HG03060 (cell line): ENCODE data around the gene KRTAP7-1.

Source experiments
- ATAC-seq: cut with Tn5 transposase; IDR thresholded peaks from one replicate; pipeline ENCODE4 v1.9.1; 2021; ENCODE audit warnings: low read depth, moderate number of reproducible peaks; ENCODE audit not compliant: unreplicated experiment

KRTAP7-1 gene

GRCh38 chr21:30829659-30830058, at the start of gene KRTAP7-1:
Gene KRTAP7-1 (minus strand): TSS chr21:30829759. CDS start chr21:30829698, 61 bp downstream.
- no peak for ATAC-seq

DNA sequence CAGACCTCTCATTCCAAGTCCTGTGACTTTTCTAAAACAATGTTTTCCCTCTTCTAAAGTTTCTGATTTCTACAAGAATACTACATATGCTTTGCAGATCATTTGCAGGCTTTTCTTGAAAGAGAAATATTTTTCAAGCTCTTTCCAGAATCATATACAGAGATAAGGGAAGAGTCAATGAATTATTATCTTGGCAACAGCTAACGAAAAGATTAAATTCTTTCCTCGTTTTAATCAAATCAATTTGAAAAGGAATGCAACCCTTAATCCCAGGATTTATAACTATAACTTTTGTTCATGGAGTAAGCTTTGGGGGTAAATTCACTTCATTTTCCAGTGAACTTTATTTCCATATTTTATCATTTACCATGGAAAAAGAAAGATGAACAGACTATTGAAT, 45.0 kb upstream of the KRTAP7-1 start:
- ATAC-seq, result no peak

DNA sequence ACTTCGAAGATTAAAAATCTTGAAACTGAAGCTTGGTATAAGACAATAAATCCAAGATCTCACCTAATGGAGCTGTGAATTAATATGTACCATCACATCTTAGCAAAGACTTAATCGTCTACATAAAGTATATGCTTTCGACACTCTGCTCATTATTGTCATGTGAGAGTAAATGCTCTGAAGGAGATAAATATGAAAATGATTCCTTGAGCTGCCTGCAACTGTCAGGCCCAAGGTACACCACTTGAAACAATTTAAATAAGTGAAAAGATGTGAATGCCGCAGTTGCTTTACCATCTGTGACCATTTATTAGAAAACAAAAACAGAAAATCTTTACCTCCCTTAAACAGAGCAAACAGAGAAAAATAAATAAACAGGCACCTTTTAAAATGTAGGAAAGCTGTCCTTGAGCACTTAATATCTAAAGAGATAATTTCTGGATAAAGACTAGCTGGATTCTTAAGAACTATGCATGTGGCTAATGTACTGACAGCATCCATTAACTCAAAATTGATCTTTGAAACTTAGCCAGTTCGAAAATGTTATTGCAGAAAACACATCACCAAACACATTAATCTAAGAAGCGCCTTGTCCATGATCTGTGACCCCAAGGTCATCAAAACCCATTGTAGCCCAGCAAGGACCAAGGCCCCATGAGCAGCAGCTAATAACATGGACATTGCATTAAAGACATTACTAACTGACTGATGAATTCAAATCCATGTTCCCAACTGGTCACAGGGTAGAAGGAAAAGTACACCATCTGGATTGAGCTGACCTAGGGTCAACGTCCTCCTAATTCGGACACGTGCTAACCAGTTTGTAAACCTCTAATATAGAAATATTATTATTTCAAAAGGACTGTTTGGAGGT, 18.3 kb upstream of the KRTAP7-1 start:
- ATAC-seq, result no peak

GRCh38 chr21:30842990-30843389, 13.4 kb upstream of the KRTAP7-1 start:
- ATAC-seq, result no peak

DNA sequence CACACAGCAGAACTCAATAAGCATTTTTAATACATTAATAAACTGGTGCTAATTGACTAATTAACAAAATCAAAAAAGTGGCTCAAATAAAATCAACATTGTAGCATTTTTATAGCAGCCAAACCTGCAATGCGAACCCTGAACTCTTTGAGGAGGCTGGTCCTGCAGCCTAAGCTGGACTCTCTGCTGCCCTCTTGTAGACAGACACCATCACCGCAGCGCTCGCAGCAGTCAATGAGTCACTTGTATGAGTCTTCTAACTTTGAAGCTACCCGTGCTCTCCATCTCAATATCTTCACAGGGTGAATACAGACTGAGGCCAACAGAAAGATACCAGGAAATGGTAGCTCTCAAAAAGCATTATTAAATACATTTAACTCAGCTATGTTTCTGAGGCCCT, 9.7 kb upstream of the KRTAP7-1 start:
- no peak for ATAC-seq

- ATAC-seq, result no peak
Measured at GRCh38 chr21:30838536-30838935, 9.0 kb upstream of the KRTAP7-1 start.

DNA sequence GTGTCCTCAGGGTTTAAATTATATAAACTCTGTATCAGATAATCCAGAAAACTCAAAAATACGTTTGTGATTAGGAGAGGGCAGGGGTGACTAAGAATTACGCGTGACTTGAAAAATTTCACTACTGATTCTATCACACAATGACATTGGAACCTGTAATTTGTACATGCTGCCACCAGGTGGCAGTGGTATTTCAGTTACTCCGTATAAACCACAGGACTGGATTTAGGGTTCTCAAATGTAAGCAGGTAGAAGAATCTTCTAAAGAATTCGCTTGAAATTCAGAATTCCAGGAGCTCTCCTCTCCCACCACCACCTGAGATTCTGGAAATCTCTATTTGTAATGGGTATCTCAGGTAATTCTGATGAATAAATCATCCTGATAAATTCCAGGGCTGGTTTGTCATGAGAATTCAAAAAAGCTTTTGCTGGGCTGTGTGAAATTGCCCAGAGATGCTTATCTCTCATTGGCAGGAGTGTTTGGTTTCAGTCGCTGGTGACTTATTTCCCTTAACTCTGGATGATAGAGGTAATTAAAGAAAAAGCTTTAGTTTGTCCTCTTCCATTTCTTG, 1.7 kb upstream of the KRTAP7-1 start:
- ATAC-seq, result no peak

DNA sequence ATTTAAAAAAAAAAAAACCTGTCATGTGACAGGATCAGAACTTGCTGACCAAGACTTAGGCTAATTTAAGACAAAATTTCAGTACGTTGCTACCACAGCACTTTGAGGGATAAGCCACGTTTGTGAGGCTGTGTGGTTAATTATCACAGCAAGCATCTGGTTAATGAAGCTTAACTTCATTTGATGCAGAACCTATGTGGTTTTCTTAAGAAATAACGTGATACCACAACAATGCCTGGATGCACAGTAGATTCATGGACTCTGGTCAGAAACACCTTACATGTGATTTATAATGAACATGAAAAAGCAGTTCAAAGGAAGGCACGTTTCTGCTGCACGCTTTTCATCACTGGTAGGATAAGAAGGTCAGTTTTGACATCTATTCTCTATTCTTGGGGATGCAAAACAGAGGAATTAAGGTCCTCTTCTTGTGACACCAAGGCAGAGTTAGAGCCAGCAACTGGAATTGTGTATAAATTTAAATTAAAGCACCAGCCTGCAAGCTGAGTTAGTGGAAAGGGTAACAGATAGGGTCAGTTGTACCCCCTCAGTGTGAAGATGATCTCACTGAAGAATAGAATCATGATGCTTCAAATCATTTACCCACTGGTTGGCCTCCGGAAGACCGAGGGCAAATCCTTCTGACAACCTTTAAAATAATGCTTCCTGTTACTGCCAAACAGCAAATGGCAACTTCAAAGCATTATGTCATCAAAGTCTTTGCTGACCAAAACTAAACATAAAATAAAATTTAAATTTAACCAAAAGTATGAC, 10.5 kb downstream of the KRTAP7-1 start:
- no peak for ATAC-seq

- ATAC-seq, result no peak
Measured at GRCh38 chr21:30813174-30813573, 16.4 kb downstream of the KRTAP7-1 start, which contains the start of gene KRTAP8-1. Gene KRTAP8-1 (minus strand): TSS chr21:30813274. CDS start chr21:30813220, 54 bp downstream.

- ATAC-seq, result no peak
Measured at GRCh38 chr21:30800605-30801004, 29.0 kb downstream of the KRTAP7-1 start.

GRCh38 chr21:30793581-30794314, 35.8 kb downstream of the KRTAP7-1 start:
- ATAC-seq, result no peak

- no peak for ATAC-seq
Measured at GRCh38 chr21:30779249-30779648, 50.3 kb downstream of the KRTAP7-1 start.
